HFF-Myc (cell line): ENCODE results near the gene HUNK.

ENCODE experiments used
- DNase-seq: peaks from one replicate; pipeline ENCODE4 v3.0.0-alpha.2; 2011; ENCODE audit warnings: low read depth; ENCODE audit errors: extremely low read depth
- H3K4me3 ChIP-seq: replicated peaks from 2 replicates; pipeline ENCODE4 v1.5.1; 2011; ENCODE audit warnings: low read depth, mild to moderate bottlenecking, control low read depth, low read length
- CTCF ChIP-seq: IDR thresholded peaks from 2 replicates; pipeline ENCODE4 v1.5.1; 2012; ENCODE audit warnings: mild to moderate bottlenecking, low read depth, low read length, control low read depth; ENCODE audit errors: missing control alignments

Gene HUNK

GRCh38 chr21:31844206-31844605 lies 28.6 kb upstream of the HUNK start:
- DNase-seq: no peak
- TF ChIP-seq CTCF: no peak
- no peak overlapping the region for H3K4me3 ChIP-seq

GRCh38 chr21:31845151-31845729 lies 27.6 kb upstream of the HUNK start:
- DNase-seq: no peak
- TF ChIP-seq CTCF: no peak
- no peak overlapping the region for H3K4me3 ChIP-seq

GRCh38 chr21:31846690-31847089 lies 26.1 kb upstream of the HUNK start:
- no peak for TF ChIP-seq CTCF
- H3K4me3 ChIP-seq: no peak overlapping the region
- no peak for DNase-seq

GRCh38 chr21:31847761-31848160 lies 25.1 kb upstream of the HUNK start:
- TF ChIP-seq CTCF: no peak
- DNase-seq: no peak
- H3K4me3 ChIP-seq: no peak overlapping the region

- TF ChIP-seq CTCF: no peak
- no peak for DNase-seq
- H3K4me3 ChIP-seq: no peak overlapping the region
Measured at GRCh38 chr21:31848326-31848985, 24.4 kb upstream of the HUNK start.

- TF ChIP-seq CTCF: no peak
- no peak overlapping the region for H3K4me3 ChIP-seq
- no peak for DNase-seq
Measured at GRCh38 chr21:31850886-31851285, 21.9 kb upstream of the HUNK start.

- no peak overlapping the region for H3K4me3 ChIP-seq
- no peak for DNase-seq
- TF ChIP-seq CTCF: no peak
Measured at GRCh38 chr21:31855180-31855579, 17.6 kb upstream of the HUNK start.
